Esophagus muscularis mucosa (tissue), 4 donors: ENCODE measurements around the gene IL1RN.

Experiments used
- CTCF ChIP-seq, 3 experiments: fragments of 200-600 bp in 2 of 3; fragments of 450-650 bp in 1 of 3; sonication (generic) in 2 of 3; IDR thresholded peaks; one replicate each; pipeline ENCODE4 v1.5.1; 2017 to 2019; ENCODE audit warnings: antibody characterized with exemption in 3 of 3, mild to moderate bottlenecking in 2 of 3, moderate library complexity in 1 of 3
- EP300 ChIP-seq: sonication (generic); formaldehyde crosslinking; IDR thresholded peaks from one replicate; pipeline ENCODE4 v1.6.1; 2017; ENCODE audit warnings: antibody characterized with exemption
- POLR2A ChIP-seq: fragments of 450-650 bp; IDR thresholded peaks from one replicate; pipeline ENCODE4 v1.6.1; 2017; ENCODE audit warnings: antibody characterized with exemption, moderate library complexity, mild to moderate bottlenecking, low read depth

GRCh38 chr2:113112871-113113270 lies 14.5 kb upstream of the IL1RN start:
- TF ChIP-seq CTCF (IDR thresholded peaks at IDR 0.05) (no peak), POLR2A (no peak), EP300 (no peak)
